T-helper 2 cell (primary cell): Measurements from ENCODE around the gene CD200.

Experiments
- DNase-seq, 5 experiments: peaks; one replicate each; pipeline versions ENCODE4 v3.0.0 to v3.0.0-alpha.2; 2012 to 2022
- total RNA-seq, 2 donors: gene quantifications; one replicate each; lab custom pipeline; 2026; lab: John Stamatoyannopoulos, UW

Gene CD200, protein sequence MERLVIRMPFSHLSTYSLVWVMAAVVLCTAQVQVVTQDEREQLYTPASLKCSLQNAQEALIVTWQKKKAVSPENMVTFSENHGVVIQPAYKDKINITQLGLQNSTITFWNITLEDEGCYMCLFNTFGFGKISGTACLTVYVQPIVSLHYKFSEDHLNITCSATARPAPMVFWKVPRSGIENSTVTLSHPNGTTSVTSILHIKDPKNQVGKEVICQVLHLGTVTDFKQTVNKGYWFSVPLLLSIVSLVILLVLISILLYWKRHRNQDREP
- 0.74 to 3.4 reads per million in 2 donors for total RNA-seq

DNA sequence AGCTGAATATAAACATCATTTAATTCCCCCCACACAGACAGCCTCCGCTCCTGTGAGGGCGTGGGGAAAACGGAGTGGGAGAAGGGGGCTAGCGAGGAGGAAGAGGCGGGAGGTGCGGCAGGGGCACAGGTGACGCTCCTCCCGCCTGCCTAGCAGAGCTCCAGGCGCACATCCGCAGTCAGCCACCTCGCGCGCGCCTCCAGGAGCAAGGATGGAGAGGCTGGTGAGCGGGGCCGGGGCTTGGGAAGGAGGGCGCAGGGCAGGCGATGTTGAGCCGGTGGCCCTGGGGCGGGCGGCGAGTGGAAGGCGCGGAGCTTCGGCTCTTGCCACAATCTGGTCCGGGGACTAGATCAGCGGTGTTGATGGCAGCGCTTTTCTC is at the start of gene CD200:
Gene CD200 (plus strand): TSS at position 155 of the 379 bp plus-strand sequence. CDS start 57 bp downstream, at position 212.
- peak; percentile 13 to 65 (median 21) for DNase-seq

DNA sequence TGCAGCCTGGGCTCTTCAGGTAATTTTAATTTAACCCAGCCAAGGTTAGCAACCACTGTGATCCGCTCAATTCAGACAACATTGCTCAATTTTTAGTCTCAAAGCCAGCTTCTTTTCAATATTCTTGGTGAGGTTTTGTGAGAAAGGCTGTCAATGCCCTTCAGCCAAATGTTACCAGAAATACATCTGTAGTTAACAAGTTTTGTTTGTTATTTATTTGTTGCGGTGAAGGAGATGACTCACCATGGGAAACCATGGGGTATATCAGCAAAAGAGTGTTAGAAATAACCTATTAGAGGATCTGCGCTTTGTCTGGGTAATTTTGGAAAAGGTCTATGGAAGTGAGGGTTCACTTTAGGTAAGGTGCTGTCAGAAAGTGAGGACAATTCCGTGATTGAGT is 43.9 kb upstream of the CD200 start:
- DNase-seq, result no peak

- DNase-seq, result peak in 2 of 5 experiments; percentile 4 to 78
Observed at GRCh38 chr3:112293368-112294321, 39.3 kb upstream of the CD200 start, which contains the start of gene SLC9C1. Gene SLC9C1 (minus strand): TSS chr3:112294216. CDS start chr3:112286791, 7,425 bp downstream.

DNA sequence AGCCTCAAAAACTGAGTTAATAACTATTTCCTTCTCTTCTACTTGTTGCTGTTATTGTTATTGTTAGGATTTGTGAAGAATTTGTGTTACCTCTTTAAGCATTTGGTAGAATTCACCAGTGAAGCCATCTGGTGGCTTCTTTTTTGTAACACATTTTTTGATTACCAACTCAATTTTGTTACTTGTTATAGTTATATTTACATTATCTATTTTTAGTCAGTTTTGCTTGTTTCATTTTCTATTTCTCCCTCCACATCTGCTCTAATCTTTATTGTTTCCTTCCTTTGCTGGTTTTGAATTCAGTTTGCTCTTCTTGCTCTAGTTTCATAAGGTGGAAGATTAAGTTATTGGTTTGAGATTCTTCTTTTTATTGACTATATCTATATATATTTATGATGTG is 35.2 kb upstream of the CD200 start:
- DNase-seq, result peak in 1 of 5 experiments; percentile 71

DNA sequence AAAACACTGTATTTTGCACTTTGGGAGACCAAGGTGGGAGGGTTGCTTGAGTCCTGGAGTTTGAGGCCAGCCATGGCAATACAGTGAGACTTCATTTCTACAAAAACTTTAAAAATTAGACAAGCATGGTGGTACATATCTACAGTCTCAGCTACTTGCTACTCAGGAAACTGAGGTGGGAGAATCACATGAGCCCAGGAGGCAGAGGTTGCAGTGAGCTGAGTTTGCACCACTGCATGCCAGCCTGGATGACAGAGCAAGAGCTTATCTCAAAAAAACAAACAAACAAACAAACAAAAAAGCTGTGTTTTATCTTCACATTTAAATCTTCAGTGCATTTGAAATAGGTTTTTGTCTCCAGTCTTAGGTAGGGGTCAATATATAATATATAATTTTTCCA is 34.2 kb upstream of the CD200 start:
- peak in 1 of 5 experiments; percentile 76 for DNase-seq

DNA sequence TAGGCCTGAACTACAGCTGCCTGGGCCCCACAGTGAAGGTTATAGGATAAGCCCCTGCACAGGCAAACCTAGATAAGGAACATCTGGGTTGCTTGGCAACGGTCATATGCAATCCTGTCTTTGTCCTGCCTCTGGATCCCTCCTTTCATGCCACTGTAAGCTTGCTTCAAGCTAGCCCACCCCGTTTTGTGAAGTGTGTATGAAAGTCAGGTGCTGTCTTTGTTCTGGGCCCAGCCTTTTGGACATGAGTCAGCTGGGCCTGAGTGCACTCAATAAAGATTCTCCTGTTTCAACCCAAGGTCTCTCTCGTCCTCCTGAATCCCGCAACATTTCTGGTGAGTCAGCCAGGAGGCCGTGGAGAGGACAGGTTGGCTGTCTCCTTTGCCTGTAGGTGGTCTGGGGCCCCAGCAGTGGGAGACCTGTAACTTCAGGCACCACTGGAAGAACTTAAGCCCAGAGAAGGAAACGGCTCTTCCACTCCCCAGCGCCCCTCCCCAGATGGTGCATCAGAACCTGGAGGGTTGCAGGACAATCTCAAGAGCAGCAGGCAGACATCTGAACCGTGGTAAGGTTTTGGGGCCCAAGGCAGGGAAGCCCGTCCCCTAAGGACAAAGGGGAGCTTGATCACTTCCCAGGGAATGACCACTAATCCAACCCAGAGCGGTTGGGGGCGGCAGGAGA is 30.7 kb upstream of the CD200 start:
- no peak for DNase-seq

- DNase-seq, result peak in 1 of 5 experiments; percentile 57
Observed at GRCh38 chr3:112302881-112303763, 29.8 kb upstream of the CD200 start.

GRCh38 chr3:112303764-112304325 is 29.1 kb upstream of the CD200 start:
- DNase-seq, result peak in 2 of 5 experiments; percentile 2 to 37

- peak in 1 of 5 experiments; percentile 23 for DNase-seq
Observed at GRCh38 chr3:112304611-112305010, 28.3 kb upstream of the CD200 start.

GRCh38 chr3:112306825-112307224 is 26.1 kb upstream of the CD200 start:
- no peak for DNase-seq

- no peak for DNase-seq
Observed at GRCh38 chr3:112307557-112307956, 25.4 kb upstream of the CD200 start.

GRCh38 chr3:112308151-112308911 is 24.6 kb upstream of the CD200 start:
- no peak for DNase-seq

DNA sequence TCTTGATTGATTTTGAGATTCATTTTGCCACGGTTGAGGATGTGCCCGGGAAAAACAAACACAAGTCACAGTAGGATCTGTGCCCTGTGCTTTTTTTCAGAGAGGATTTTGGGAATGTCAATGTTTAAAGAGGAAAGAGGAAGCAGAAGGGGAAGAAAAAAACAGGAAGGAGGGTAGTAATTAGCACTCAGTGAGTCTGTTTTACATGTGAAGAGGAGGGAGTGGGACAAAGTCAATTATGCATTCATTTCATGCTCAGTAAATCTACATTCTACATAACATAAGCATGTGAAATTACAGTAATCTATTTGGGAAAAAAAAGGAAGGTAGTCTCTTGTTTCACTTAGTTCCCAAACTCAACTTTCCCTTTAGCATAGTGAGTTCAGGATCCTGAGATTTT is 18.3 kb upstream of the CD200 start:
- no peak for DNase-seq

GRCh38 chr3:112315791-112316190 is 17.2 kb upstream of the CD200 start:
- DNase-seq, result no peak

DNA sequence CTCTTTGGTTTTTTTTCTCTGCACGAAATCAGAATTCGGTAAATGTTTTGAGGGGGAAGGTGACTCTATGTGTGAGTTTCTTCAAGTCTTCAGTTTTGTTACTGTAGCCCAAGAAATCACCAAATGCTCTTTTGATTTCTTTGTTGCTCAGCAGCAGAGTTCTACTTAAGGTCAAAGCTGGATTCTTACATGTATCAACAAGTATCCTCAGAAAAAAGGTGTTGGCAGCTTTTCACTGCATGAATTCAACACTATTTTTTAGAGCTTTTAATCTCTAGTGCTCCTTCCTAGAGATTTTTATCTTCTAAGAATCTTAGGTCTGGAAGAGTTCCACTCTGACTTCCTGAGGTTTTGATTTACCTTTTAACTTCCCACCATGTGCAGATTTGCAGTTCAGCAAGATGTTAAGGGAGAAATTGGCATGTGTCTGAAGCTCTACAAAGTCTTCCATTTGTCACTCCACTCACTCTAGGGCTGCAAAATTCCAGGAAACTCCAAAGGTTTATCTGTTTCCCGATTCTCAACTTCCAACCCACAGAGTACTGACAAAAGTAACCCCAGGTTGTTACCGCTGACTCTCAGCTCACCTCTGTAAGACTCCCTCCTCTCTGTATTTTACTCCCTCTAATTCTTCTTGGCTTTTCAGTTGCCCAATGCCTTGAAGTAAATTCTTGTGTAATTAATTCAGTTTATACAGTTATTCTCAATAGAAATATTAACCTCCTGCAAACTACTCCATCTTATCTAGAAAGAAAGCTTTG is 13.3 kb upstream of the CD200 start:
- DNase-seq, result no peak

DNA sequence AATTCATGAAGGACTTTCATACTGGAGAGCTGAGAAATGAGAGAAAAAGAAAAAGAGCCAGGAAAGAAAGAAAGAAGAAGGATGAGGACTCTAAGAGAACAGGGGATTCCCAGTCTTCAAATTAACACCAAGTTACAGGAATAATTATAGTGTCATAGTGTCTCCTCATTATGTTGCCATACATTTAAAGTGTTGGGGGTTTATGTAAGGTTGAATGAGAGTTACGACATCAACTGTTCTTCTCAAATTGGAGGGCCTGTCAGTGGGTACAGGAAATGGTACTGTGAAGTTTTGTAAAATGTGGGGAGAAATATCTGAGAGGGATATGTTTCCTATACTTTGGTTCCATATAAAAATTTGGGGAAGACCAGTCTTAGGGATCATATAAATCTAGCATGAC is 12.3 kb upstream of the CD200 start:
- no peak for DNase-seq

DNA sequence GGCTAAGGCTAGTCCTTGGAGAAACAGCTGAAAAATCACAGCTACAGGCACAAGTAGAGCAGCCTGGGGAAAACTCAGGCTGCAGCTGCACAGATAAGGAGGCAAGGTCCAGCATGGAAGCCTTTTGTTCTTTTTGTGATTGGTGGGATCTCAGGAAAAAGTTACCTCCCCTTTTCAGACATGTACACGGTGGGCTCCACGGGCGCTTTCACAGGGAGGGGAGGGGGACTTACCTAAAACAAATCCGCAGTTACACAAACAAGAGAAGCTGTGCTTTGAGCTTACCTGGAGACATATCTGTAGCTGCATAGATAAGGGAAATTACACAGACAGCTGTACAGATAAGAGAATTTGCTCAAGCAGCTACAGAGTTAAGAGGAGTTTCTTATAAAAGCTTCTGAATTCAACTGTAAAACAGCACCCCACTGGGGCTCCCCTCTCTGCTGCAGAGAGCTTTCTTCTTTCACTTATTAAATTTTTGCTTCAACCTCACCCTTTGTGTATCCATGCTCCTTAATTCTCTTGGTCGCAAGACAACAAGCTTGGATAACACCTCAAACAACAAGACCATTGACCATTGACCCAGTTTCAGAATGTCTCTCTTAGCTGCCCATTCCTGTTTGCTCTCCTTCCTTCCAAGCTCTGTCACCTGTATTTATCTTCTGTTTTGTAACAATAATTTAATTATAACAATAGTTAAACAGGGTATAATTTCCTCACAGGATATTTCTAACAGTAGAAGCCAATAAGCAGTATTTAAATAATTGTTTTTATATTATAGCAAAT is 10.9 kb upstream of the CD200 start:
- no peak for DNase-seq

- DNase-seq, result peak in 2 of 5 experiments; percentile 39 to 83
Observed at GRCh38 chr3:112327371-112327951, 5.5 kb upstream of the CD200 start.

DNA sequence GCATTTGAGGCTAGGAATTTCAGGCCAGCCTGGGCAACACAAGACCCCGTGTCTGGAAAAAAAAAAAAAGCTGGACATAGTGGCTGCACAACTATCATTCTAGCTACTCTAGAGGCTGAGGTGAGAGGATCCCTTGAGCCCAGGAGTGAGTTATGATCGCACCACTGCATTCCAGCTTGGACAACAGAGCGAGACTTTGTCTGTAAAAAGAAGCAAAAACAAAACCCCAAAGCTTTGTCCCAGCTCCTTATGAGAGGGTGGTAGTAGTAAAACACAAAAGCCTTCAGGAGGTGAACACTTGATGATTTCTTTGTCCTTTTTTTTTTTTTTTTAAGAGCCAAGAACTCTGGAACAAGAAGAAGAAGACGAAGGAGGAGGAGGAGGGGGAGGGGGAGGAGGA is 1.1 kb upstream of the CD200 start:
- DNase-seq, result no peak
